Stimulated activated CD4-positive, alpha-beta T cell treated with anti-CD3 and anti-CD28 coated beads, Interleukin-15, amount 100 ng/mL, for 1 hour (primary cell): ENCODE data around the gene HOXA9.

Experiments
- DNase-seq, 2 donors: peaks; one replicate each; pipeline ENCODE4 v3.0.0-alpha.2; 2020; ENCODE audit warnings: low read depth in 1 of 2, low spot score in 1 of 2

HOXA9 gene

DNA sequence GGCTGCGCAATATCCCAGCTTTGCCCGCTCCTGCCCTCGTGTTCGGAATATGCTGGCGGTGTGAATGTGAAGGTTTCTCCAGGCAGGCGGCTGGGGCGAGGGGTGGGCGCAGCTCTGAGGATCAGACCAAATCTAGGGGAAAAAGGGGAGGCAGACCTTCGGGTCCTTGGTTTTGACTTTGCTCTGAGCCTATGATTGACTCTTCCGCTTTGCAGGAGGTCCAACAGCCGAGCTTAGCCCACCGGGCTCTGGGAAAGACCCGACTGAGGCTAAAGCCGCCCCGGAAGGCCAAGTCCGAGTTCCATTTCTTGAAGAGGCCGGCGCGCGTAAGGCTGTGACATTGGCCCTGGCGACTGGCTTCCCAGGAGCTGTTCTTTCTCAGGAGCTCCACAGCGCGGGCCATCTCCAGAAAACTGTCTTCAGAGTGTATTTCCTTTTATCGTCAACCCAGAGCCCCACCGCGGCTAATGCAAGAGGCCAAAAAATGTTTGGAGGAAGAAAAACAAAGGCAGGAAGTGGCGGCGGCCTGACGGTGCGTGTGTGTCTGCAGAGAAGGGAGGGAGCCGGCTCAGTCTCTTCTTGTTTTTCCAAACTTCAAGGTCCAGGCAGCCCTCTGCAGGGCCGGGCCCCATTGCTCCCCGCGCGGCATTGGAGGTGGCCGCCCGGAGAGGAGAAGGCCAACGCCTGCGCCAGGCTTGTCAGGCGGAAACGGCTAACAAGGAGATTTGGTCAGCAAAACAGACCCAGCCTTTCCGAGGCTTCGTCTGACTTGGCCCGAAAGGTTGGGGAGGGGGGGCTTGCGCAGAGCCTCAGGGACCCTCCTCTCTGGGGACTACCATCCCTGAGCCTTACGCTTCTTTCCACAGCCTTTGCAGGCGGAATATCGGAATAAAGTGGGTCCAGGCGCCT lies 23.3 kb upstream of the HOXA9 start:
- no peak for DNase-seq

DNA sequence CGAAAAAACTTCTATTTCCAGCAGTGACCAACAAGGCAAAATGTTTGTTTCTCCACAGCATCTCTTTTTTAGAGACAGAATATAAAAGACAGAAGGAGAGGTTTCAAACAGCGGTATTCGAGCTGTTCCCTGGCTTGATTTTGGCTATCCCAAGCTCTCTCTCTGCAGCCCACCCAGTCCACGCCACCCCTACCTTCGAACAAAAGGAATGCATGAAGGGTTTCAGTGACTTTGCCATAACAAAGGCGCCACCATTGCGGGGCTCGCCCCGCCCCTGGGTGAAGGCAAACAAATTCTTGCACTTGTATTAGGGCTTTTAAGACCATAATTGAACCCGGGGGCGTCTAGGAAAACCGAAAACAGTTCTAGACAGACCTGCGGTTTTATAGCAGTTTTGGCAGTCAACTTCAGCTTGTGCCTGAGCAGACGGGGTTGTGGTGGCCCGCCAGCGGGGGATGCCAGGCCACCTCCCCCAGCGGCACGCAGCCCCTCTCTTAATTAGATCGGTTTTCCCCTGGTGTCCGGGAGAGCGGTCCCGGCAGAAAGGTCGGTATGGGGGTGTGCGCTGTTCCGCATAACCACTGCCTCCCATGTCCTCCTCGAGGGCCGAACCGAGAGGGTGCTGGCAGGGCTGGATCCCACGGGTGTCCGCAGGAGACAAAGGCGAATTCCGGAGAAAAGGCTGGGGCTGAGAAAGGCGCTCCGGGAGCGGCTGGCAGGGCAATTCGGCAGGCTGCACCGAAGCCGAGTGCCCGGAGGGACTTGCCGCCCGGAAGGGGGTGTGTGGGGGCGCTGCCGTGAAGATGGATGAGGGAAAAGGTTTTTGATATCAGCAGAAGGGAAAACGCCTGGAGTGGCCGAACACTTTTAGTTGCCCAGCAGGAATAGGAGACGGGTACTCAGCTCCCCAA lies 22.4 kb upstream of the HOXA9 start:
- DNase-seq, result no peak

DNA sequence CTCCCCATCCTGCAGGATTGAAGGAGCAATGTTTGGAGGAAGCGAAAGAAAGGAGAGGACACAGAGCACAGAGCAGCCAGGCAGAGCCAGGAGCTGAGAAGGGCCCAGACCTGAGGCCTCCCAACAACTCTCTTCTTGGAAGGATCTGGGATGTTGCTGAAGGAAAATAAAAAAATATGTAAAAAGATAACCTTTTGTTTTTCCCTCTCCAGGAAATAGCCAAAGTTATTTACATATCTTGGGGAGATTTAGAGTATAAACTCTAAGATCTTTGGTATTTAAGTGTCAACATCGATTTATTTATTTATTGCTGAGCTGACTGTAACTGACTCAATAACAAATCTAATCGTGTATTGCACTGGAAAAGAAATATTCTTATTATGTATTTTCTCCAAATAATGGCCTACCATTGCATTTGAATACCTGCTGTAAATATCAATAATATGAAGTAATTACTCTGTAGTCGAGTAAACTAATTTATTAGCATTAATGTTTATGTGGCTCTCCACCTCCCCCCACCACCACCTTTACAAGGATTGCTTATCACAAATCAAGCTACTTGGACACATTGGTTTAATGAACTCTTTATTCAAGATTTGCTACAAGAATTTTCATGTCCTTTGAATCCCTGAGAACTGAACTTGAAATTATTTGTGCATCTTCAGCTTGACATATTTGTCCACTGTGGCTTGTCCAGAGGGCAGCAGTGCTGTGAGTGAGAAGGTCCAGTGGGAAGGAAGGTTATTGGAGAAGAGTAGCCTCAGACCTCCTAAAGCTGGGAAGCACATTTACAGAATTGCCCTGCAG lies 21.5 kb upstream of the HOXA9 start:
- no peak for DNase-seq

DNA sequence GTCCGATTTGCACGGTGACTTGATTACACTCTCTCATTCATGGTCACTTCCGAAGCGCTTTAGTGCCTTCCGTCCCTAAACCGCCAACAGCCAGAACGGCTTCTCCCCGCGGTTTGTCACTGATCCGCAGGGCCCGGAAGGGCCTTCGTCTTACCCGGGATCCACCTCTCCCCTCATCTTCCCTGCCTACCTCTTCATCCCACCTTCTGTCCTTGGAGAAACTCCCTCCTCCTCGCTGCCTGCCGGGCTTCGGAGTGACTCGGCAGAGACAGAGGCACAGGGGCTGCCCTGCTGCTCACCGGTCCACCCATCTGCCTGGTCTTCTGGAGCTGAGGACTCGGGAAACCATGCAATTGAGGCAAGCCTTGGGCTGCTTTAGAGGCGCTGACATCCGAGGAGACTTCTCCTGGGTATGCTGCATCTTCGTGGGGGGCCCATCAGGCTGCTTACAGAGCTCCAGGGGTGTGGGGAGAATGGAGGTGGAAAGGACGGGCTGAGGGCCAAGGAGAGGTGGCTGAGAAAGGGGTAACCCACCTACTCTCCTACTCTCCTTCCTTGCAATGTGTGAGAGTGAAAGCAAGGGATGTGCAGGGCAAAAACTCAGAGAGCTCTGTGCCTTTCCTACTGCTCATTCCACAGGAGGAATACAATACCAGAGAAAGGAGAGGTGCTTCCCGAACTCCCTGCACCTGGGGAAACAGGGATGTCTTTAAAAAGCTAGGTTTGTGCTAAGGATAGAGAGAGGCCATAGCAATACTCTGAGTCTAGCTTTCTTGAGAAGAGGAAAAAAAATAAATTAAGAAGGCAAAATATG lies 20.7 kb upstream of the HOXA9 start:
- DNase-seq, result peak in 1 of 2 donors; percentile 0

DNA sequence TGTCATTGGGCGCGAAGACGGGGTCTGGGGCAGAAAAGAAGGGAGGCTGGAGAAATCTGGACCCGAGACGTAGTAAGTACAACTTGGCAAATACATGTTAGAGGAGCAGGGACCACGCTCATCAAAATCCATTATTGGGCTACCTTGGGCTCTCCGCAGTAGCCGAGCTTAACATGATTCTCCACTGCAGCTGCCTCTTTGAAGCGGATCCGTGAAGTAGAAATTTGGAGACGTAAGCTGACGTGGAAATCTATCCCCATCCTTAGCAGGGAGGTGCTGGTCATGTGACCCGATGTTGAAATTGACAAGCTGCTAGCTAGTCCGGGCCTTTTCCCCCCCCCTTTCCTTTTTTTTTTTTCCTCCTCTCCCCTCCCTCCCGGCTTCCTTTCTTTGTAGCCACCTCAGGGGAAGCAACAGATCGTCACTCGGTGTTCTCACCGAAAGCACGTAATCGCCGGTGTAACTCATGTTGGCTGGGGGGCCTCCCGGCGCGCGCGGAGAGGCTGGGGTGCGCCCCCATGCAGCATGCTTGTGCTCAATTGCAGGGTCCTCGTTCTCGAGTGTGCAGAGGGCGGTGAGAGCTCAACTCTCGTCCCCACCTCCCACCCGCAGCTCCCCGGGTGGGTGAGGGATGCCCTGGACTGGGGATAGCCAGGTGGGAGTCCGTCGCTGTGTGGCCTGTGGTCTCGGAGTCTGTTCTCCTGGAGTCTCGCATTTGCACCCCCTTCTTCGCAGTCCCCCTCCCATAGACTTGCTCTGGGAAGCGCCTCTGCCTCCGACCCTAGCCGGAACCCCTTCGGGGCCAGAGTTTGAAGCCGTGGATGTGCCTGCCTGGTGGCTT lies 19.9 kb upstream of the HOXA9 start, which contains the start of gene HOXA11:
HOXA11 (minus strand) TSS at position 220 of the 841 bp plus-strand sequence; CDS start at position 132, 88 bp downstream.
- DNase-seq, result peak in 1 of 2 donors; percentile 1

DNA sequence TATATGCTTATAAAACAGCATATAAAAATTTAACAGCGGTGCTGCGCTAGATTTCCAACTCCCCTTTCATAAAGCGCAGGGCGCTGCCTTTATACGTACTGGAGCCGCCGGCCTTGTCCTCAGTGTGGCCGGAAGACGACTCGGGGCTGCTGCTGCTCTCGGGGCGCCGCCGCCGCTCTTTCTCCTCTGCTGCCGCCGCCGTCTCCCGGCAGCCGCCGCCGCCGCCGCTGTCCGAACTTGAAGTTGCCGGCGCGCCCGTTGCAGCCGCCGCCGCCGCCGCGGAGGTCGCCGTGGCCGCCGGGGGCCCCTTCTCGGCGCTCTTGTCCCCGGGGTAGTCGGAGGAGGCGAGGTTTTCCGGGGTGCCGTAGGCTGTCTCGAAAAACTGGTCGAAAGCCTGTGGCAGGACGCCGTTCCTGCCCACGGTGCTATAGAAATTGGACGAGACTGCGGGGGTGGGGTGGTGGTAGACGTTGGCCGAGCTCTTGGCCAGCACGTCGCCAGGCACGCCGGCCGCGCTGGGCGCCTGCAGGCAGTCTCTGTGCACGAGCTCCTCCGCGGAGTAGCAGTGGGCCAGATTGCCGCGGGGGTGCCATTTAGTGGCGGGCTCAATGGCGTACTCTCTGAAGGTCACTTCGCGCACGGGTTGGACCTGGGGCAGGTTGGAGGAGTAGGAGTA lies 19.1 kb upstream of the HOXA9 start:
- DNase-seq, result peak in 1 of 2 donors; percentile 3

DNA sequence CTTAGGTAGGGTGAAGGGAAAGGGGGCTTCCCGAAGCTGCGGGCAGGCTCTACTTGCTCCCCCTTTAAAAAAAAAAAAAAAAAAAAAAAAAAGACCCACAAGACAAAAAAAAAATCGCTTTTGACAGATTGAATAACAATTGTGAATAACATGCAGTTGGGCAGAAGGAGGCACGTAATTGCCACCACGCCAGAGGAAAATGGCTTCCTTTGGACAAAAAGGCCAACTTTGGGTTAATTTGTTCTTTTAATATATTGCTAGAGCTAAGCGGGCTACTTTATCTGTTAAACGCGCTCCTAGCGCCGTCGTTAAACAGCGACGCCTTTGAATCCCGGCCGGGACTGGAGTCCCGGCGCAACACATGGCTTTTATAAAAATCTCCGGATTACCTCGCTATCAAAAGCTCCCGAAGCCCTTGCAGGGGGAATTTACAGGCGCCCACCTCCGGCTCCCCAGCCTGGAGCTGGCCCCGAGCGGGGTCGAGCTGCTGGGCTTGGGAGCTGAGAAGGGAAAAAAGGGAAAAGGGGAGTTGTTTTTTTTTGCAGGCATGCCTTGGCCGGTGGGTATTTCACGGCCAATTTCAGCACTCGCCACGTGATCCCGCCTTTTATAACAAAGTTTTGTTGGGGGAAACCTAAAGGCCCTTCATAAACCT lies 18.5 kb upstream of the HOXA9 start:
- DNase-seq, result peak in 1 of 2 donors; percentile 0

DNA sequence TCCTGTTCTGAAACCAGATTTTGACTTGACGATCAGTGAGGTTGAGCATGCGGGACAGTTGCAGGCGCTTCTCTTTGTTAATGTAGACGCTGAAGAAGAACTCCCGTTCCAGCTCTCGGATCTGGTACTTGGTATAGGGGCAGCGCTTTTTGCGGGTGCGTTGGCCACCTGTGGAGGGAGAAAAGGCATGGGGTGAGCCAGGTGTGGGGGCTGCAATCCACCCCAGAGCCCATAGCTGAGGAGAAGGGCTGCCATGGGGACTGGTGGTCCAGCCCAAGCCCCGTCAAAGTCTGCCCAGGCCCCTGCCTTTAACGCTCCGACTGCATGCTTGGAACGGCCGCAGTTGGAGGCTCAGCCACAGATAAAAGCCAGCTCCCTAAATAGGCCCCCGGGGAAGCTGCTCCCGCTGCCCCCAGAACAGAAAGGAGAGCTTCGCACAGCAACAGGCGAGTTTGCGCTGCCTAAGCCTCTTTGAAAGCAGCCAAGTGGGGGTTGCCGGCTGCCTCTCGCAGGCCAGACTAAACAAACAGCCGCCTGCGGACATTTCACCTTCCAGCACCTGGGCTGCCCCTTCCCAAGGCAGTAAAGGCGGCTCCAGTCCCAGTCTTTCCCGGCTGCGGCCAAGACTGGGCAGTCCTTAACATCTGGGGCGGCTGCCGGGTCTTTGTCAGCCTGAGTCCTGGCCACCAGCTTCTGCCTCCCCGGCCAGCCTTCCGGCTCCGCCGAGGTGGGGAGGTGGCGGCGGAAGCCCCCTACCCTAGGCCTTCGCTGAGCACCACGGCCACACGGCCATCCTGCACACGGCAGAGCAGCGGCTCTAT lies 17.7 kb upstream of the HOXA9 start:
- DNase-seq, result no peak

DNA sequence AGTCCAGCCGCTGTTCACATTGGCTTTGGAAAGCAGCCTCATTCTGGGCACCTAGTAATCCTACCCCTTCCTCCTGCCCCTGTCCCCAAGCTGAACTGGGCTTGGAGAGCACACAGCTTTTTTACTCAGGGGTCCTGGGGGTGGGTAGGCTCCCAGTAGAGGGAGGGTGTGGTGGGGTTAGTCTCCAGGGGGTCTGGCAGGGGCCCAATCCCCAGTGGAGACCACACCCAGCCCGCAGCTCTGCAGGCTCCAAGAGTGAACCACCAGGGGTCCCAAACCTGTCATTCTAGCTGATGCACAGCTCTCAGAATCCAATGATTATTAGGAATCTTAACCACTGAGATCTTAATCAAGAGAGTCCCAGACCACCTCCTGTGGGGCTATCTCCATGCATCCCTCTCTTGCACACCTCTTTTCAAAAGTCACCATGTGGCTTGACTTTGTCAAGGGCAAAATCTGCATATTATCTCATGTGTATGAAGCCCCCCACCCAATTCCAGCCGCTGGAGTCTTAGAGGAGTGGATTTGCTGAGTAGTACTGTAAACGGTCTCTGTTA lies 17.0 kb upstream of the HOXA9 start:
- peak in 1 of 2 donors; percentile 1 for DNase-seq

DNA sequence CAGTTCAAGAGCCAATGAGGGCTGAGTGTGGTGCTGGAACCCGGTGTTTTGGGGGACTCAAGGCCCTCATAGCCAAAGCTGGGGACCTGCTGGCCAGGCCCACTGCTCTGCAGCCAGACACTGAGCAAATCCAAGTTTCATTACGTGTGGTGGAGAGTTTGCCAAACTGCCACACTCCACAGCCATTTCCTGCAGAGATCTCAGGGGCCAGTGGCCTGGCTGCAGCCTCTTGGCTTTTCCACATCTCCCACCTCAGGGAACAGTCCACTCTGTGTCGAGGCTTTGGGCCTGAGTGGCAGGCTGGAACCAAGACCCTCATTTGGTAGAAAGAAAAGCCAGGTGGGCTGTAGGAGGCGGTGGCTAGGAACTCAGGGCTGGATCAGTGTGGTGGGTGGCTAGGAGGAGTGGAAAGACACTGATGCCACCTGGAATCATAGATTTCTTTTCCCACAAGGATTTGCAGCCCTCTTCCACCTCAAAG lies 16.5 kb upstream of the HOXA9 start:
- no peak for DNase-seq

DNA sequence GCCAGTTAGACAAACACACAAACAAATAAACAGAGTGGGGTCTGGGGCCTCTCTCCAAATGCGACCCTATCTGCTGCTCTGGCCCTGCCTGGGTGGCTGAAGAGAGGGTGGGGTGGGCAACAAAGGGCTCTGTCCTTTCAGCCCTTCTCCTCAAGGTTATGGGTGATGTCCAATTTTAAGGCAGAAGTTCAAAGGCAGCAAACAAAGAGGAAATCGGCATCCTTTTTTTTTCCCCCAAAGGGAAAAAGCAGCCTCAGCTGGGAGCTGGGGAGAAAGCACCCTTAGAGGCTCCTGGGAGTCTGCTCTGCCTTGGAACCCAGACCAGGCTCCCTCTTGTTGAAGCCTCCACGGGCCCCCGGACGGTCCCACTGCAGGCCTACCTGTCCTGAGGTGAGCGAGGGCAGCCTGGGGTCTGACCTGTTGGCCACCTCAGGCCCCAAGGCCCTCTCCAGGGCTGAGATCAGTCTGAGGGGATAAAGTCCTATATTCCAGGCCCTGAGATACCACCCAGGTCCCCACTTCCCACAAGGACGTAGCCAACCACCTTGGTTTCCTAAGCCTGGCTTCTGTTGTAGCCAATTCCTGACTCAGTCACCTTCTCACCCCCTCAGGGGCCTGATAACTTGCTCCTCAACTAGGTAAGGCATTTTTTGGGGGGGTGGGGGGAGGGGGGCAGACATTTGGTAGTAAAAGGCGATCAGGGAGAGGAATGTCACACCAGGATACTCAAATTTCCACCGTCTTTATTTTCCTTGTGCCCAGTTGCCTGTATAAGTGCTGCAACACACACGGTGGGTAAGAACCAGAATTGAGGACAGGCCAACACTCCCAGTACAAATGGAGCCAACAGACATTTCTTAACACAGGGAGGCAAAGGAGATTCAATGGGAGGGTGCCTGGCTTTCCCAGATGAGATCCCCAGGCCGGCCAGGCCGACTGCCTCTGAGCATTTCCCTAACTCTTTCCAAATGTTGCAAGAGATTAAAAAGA lies 15.4 kb upstream of the HOXA9 start:
- no peak for DNase-seq

DNA sequence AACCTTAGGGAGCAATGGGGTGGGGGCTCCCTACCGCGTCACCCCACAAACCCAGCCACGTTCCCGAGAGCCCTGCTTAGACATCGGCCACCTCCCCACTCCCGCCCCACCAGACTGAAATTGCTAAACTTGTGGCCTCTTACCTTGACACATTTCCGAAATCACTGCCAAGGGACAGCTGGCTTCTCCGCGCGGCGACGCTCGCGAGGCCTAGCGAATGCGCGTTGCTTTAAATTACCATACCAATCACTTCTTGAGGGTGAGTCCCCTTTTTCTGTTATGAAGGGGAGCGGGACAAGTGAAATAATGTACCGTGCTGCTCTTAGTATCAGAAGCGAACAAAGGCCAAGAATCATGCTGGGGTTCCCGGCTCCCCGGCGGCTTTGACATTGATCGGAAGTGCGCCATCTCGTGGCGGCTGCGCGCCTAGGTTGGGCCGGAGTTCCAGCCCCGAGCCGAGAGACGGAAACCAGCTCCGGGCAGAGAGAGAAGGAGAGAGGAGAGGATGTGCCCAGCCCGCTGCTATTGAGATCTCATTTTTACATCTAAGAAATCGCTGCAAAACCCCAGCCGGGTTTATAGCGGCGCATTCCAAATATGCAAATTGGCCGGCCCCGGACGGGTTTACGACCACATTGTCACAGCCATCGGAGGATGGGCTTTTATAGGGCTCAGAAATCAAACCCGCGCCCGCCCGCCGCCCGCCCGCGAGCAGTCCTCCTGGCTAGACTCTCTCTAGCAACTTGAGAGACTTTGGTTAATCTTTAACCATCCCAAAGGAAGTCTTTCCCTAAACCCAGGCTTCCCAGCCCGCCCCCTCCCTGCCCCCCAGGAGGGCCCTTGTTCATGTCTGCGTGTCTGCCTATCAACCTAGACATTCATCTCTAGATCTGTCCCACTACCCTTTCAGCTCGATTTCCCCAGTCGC lies 14.4 kb upstream of the HOXA9 start:
- DNase-seq, result peak in 1 of 2 donors; percentile 59

DNA sequence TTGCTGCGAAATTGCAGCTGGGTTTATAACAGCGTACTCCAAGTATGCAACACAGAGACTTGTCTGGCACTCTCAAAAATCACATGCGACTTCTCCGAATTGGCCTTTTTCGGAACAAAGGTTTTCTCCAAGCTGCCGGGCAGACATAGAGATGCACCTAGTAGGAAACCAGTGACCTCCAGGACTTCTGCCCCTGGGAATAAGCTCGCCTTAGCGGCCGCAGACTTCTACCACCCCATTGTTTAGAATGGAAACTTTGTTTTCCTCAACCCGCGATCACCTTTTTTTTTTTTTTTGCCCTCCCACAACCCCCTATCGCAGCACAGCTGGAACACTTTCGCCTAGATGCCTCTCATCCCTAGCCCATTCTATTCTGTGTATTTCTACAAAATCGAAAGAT lies 13.7 kb upstream of the HOXA9 start:
- DNase-seq, result no peak

DNA sequence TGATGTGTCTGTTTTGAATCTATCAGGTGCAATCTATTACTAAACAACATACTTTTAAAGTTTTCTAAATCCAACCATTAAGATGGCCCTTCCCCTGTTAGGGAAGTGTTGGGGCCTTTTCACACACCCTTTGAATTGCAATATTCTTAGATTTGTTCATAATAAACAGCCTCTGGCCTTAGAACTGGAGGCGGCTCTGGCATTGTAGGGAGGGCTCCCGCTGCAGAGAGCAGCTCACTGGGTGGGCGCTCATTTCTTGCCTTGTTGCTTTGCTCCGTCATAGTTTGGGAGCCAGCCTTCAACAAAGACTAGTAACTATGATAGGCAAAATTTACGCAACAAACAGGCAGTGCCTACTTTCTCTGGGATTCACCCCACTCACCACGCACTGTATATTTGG lies 13.0 kb upstream of the HOXA9 start:
- no peak for DNase-seq
